ENCODE data around the gene SRSF9. TPM values are rescaled to one million over a fixed set of nuclear protein-coding genes. Genes with fewer than 3 reads are reported as not detected.

SRSF9 gene
- total and polyA plus RNA-seq, 2 of the 13 experiments (the other 11 are each of a cell fraction or from before 2014, with no cell fraction given) = 125 to 144 TPM

DNA sequence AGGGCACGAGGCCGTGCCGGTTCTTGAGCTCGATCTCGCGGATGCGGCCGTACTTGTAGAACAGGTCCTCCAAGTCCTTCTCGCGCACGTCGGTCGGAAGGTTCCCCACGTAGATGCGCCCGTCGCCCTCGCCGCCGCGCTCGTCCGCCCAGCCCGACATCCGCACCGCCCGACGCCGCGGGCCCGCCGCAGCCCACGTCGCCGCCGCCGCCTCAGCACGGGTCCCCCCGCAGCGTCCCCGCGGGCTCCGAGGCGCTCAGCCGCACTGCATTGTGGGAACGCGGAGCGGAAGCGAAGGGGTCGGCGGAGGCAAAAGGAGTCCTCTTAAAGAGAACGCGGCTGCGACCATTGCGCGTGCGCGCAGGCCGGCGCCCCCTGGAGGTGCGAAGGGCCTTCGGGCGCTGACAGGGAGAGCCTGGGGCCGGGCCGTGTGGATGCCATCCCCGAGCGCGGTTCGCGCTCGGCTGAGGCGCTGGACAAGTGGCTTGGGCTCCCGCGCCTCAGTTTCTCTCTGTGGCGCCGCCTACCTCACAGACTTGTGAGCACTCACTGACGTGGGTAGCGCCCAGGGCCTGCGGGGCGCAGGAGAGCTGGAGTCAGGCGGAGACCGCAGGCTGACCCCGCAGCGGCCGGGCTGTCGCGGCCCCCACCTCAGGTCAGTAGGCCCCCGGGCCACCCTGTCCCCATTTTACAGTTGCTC lies at the start of gene SRSF9 (continued):
- TF ChIP-seq, protein P1, sequence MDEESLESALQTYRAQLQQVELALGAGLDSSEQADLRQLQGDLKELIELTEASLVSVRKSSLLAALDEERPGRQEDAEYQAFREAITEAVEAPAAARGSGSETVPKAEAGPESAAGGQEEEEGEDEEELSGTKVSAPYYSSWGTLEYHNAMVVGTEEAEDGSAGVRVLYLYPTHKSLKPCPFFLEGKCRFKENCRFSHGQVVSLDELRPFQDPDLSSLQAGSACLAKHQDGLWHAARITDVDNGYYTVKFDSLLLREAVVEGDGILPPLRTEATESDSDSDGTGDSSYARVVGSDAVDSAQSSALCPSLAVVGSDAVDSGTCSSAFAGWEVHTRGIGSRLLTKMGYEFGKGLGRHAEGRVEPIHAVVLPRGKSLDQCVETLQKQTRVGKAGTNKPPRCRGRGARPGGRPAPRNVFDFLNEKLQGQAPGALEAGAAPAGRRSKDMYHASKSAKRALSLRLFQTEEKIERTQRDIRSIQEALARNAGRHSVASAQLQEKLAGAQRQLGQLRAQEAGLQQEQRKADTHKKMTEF (CRISPR knock-in tag; IDR thresholded peaks at IDR 0.05) = peak; percentile 79
- TF ChIP-seq ZMYM4 (CRISPR knock-in tag; IDR thresholded peaks at IDR 0.05) (peak; percentile 93), CHD2 (IDR thresholded peaks at IDR 0.05; ENCODE audit: low read depth, low read length) (peak; percentile 64; the same call in 1 of the 2 replicates), NFIC (IDR thresholded peaks at IDR 0.05; ENCODE audit: low read length) (no peak), TARDBP (CRISPR knock-in tag; IDR thresholded peaks at IDR 0.05) (peak; percentile 74; the same call in 1 of the 2 replicates), KLF13 (CRISPR knock-in tag; IDR thresholded peaks at IDR 0.05) (no peak), ZNF598 (CRISPR knock-in tag; IDR thresholded peaks at IDR 0.05; ENCODE audit: borderline replicate concordance) (peak; percentile 82; the same call in 1 of the 2 replicates), TEAD2 (CRISPR knock-in tag; IDR thresholded peaks at IDR 0.05) (no peak), ZNF567 (CRISPR knock-in tag; IDR thresholded peaks at IDR 0.05; ENCODE audit: borderline replicate concordance) (peak; percentile 17; the same call in 1 of the 2 replicates), ETV5 (CRISPR knock-in tag; IDR thresholded peaks at IDR 0.05; ENCODE audit: borderline replicate concordance) (peak; percentile 92), KLF15 (CRISPR knock-in tag; IDR thresholded peaks at IDR 0.05; ENCODE audit: borderline replicate concordance) (no peak), ZNF124 (CRISPR knock-in tag; IDR thresholded peaks at IDR 0.05) (peak; percentile 82; the same call in 1 of the 2 replicates), ZNF878 (CRISPR knock-in tag; IDR thresholded peaks at IDR 0.05) (no peak), SMARCE1 (IDR thresholded peaks at IDR 0.05; ENCODE audit: borderline replicate concordance) (no peak), TBP (CRISPR knock-in tag; IDR thresholded peaks at IDR 0.05) (no peak), ZBTB42 (CRISPR knock-in tag; IDR thresholded peaks at IDR 0.05) (no peak), ZNF558 (CRISPR knock-in tag; IDR thresholded peaks at IDR 0.05; ENCODE audit: borderline replicate concordance) (peak; percentile 39; the same call in 1 of the 2 replicates), ZNF564 (CRISPR knock-in tag; IDR thresholded peaks at IDR 0.05) (no peak), NRL (CRISPR knock-in tag; IDR thresholded peaks at IDR 0.05; ENCODE audit: borderline replicate concordance) (peak; percentile 14; the same call in 1 of the 2 replicates), ZNF724P (CRISPR knock-in tag; IDR thresholded peaks at IDR 0.05; ENCODE audit: borderline replicate concordance) (no peak; the same call in 1 of the 2 replicates), ZNF780A (CRISPR knock-in tag; IDR thresholded peaks at IDR 0.05) (no peak), NFIB (CRISPR knock-in tag; IDR thresholded peaks at IDR 0.05; ENCODE audit: borderline replicate concordance) (no peak)
- TF ChIP-seq, protein P2, sequence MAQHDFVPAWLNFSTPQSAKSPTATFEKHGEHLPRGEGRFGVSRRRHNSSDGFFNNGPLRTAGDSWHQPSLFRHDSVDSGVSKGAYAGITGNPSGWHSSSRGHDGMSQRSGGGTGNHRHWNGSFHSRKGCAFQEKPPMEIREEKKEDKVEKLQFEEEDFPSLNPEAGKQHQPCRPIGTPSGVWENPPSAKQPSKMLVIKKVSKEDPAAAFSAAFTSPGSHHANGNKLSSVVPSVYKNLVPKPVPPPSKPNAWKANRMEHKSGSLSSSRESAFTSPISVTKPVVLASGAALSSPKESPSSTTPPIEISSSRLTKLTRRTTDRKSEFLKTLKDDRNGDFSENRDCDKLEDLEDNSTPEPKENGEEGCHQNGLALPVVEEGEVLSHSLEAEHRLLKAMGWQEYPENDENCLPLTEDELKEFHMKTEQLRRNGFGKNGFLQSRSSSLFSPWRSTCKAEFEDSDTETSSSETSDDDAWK (CRISPR knock-in tag; IDR thresholded peaks at IDR 0.05) = no peak
- TF ChIP-seq, protein P3, sequence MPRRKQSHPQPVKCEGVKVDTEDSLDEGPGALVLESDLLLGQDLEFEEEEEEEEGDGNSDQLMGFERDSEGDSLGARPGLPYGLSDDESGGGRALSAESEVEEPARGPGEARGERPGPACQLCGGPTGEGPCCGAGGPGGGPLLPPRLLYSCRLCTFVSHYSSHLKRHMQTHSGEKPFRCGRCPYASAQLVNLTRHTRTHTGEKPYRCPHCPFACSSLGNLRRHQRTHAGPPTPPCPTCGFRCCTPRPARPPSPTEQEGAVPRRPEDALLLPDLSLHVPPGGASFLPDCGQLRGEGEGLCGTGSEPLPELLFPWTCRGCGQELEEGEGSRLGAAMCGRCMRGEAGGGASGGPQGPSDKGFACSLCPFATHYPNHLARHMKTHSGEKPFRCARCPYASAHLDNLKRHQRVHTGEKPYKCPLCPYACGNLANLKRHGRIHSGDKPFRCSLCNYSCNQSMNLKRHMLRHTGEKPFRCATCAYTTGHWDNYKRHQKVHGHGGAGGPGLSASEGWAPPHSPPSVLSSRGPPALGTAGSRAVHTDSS (CRISPR knock-in tag; conservative IDR thresholded peaks at IDR 0.05) = no peak; the same call in 1 of the 2 replicates
- TF ChIP-seq, protein P4, sequence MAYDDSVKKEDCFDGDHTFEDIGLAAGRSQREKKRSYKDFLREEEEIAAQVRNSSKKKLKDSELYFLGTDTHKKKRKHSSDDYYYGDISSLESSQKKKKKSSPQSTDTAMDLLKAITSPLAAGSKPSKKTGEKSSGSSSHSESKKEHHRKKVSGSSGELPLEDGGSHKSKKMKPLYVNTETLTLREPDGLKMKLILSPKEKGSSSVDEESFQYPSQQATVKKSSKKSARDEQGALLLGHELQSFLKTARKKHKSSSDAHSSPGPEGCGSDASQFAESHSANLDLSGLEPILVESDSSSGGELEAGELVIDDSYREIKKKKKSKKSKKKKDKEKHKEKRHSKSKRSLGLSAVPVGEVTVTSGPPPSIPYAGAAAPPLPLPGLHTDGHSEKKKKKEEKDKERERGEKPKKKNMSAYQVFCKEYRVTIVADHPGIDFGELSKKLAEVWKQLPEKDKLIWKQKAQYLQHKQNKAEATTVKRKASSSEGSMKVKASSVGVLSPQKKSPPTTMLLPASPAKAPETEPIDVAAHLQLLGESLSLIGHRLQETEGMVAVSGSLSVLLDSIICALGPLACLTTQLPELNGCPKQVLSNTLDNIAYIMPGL (CRISPR knock-in tag; IDR thresholded peaks at IDR 0.05; ENCODE audit: borderline replicate concordance in 1 of 2, low read depth in 1 of 2) = peak; percentile 97

Data from HepG2 (cell line).